ENCODE measurements around the gene IL36G.

The IL36G gene

DNA sequence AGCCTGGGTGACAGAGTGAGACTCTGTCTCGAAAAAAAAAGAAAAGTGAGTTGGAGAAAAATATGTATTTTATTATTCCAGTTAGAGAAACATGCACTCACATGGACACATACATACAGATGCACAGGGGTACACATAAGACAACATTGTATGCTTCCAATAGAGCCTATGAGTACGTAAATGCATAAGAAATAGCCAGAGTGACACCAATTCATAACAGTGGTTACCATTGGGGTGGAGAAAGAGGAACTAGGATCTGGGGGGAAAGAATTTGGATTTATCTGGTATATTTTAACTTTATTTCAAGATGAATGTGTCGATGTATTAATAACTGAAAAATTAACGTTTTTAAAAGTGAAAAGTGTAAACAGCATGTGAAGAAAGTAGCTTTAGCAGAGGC, 43.5 kb downstream of the IL36G start:
- in situ Hi-C loops (cut with HindIII; ENCODE audit: low sequenced_read_pairs), result no loop called here
- no peak for DNase-seq (ENCODE audit: low read depth, low spot score)
- TF ChIP-seq, protein P1, sequence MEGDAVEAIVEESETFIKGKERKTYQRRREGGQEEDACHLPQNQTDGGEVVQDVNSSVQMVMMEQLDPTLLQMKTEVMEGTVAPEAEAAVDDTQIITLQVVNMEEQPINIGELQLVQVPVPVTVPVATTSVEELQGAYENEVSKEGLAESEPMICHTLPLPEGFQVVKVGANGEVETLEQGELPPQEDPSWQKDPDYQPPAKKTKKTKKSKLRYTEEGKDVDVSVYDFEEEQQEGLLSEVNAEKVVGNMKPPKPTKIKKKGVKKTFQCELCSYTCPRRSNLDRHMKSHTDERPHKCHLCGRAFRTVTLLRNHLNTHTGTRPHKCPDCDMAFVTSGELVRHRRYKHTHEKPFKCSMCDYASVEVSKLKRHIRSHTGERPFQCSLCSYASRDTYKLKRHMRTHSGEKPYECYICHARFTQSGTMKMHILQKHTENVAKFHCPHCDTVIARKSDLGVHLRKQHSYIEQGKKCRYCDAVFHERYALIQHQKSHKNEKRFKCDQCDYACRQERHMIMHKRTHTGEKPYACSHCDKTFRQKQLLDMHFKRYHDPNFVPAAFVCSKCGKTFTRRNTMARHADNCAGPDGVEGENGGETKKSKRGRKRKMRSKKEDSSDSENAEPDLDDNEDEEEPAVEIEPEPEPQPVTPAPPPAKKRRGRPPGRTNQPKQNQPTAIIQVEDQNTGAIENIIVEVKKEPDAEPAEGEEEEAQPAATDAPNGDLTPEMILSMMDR (IDR thresholded peaks at IDR 0.05; ENCODE audit: low read depth, low read length), result no peak
- no peak overlapping the region for H3K4me3 ChIP-seq (ENCODE audit: low read depth, low read length)

GRCh38 chr2:113024764-113025163, 47.0 kb downstream of the IL36G start:
- DNase-seq (ENCODE audit: low read depth, low spot score), result no peak
- TF ChIP-seq, protein P1 (IDR thresholded peaks at IDR 0.05; ENCODE audit: low read depth, low read length), result no peak

DNA sequence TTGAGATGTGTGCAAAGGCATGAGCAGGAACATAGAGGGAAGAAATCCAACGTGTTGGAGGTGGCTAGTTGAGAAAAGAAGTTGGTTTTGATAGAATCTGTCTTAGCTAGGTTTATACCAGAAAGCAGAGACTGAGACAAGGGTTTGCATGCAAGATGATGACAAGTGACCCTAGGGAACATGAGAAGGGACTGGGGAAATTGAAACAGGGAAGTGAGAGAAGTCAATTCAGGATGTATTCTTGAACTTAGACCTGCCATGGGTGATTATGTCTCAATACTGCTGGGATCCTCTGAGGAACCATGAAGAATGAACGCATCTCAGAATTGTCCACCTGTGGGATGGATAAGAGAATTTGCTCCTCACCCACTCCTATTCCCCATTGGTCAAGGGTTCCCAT, 47.9 kb downstream of the IL36G start:
- DNase-seq (ENCODE audit: low read depth, low spot score), result no peak
- no peak overlapping the region for H3K4me3 ChIP-seq (ENCODE audit: low read depth, low read length)
- in situ Hi-C loops (cut with HindIII; ENCODE audit: low sequenced_read_pairs), result no loop called here
- TF ChIP-seq, protein P1 (IDR thresholded peaks at IDR 0.05; ENCODE audit: low read depth, low read length), result no peak

More at GRCh38 chr2:113024764-113025163, 47.0 kb downstream of the IL36G start:
- in situ Hi-C loops (cut with HindIII; ENCODE audit: low sequenced_read_pairs), result no loop called here
- H3K4me3 ChIP-seq (ENCODE audit: low read depth, low read length), result no peak overlapping the region

DNA sequence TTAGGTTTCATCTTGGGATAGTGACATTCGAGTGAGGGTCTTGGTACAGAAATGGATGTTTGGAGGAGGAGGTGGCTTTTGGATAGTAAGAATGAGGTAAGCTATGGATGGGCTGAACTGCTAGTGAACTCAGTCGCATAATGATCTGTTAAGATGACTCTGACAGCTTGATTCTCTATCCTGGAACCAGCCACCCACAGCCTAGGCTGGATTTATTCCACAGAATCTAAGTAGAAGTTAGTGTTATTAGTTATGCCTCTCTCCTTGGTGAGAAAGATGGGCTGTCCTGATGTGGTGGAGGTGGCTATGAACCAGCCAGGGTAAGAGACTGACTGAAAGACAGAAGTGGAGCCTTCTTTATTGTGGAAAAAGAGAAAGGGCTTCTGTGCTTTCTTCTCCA, 49.9 kb downstream of the IL36G start:
- no peak overlapping the region for H3K4me3 ChIP-seq (ENCODE audit: low read depth, low read length)
- in situ Hi-C loops (cut with HindIII; ENCODE audit: low sequenced_read_pairs), result no loop called here
- no peak for DNase-seq (ENCODE audit: low read depth, low spot score)
- TF ChIP-seq, protein P1 (IDR thresholded peaks at IDR 0.05; ENCODE audit: low read depth, low read length), result no peak

DNA sequence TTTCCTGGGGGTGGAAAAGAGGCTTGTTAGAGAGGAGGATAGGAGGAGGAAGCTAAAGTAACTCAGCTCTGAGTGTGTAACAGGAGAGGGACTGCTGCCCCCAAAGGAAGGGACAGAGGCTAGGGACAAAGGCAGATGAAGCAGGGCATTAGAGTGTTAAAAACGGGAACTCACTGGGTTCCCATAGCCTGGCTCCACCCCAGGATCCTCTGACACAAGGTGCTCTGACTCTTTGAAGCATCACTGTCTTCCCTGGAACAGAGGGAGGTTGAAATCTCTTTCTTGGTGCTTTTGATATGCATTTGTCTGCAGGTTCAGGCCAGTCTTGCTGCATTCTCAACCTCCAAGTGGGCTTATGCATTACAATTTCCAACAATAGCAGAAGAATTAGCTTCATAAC, 50.3 kb downstream of the IL36G start:
- DNase-seq (ENCODE audit: low read depth, low spot score), result no peak
- no peak overlapping the region for H3K4me3 ChIP-seq (ENCODE audit: low read depth, low read length)
- in situ Hi-C loops (cut with HindIII; ENCODE audit: low sequenced_read_pairs), result no loop called here
- TF ChIP-seq, protein P1 (IDR thresholded peaks at IDR 0.05; ENCODE audit: low read depth, low read length), result no peak

- no peak for DNase-seq (ENCODE audit: low read depth, low spot score)
- TF ChIP-seq, protein P1 (IDR thresholded peaks at IDR 0.05; ENCODE audit: low read depth, low read length), result no peak
- no peak overlapping the region for H3K4me3 ChIP-seq (ENCODE audit: low read depth, low read length)
- in situ Hi-C loops (cut with HindIII; ENCODE audit: low sequenced_read_pairs), result no loop called here
Measured at GRCh38 chr2:113032737-113033136, 54.9 kb downstream of the IL36G start.

DNA sequence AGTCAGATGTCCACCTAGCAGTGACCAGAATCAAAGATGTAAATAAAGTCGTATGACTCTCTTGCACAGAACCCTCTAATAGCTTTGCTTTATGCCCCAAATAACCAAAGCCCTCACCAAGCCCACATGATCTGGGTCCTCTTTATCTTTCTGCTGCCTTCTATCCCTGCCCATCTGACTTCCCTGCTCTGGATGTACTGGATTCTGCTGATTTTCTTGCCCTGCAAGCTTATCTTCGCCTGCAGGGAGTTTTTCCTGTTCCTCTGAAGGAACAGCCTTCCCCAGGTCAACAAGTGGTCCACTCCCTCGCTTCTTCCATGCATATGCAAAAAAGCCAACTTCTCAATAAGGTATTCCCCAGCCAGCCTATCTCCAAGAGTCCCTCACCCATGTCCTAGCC, 56.2 kb downstream of the IL36G start:
- DNase-seq (ENCODE audit: low read depth, low spot score), result no peak
- TF ChIP-seq, protein P1 (IDR thresholded peaks at IDR 0.05; ENCODE audit: low read depth, low read length), result no peak
- no peak overlapping the region for H3K4me3 ChIP-seq (ENCODE audit: low read depth, low read length)
- in situ Hi-C loops (cut with HindIII; ENCODE audit: low sequenced_read_pairs), result no loop called here

Measured in astrocyte of the spinal cord (primary cell).